Nucleus accumbens (tissue), 56 donors: ENCODE data around the gene HAS3.
"Not testable (repeated sequence)": the region's sequence is repeated elsewhere in the genome, so short reads cannot be mapped to it uniquely, and the experiment has no call there.

Experiments used
- DNase-seq, 56 donors: peaks; one replicate each; lab custom pipeline; 2025; lab: John Stamatoyannopoulos, UW

Gene HAS3

GRCh38 chr16:69105501-69106361, at the start of gene HAS3:
TSS of gene HAS3 (plus strand) at chr16:69105653. CDS start at chr16:69109396, 3,743 bp downstream.
- DNase-seq: peak in 32 of 56 donors; percentile 3 to 68 (median 32)

- DNase-seq: no peak
These were observed 49.5 kb upstream of the HAS3 start for GRCh38 chr16:69055980-69056379.

- DNase-seq: no peak
These were observed 49.0 kb upstream of the HAS3 start for GRCh38 chr16:69056421-69056820.

- DNase-seq: peak in 1 of 56 donors; percentile 24
These were observed 47.8 kb upstream of the HAS3 start for GRCh38 chr16:69057400-69058378.

GRCh38 chr16:69063491-69063890, 42.0 kb upstream of the HAS3 start:
- DNase-seq: not testable (repeated sequence)

- no peak for DNase-seq
These were observed 41.2 kb upstream of the HAS3 start for GRCh38 chr16:69064124-69064763.

- DNase-seq: peak in 21 of 56 donors; percentile 2 to 57 (median 23)
These were observed 40.6 kb upstream of the HAS3 start for GRCh38 chr16:69064764-69065313.

GRCh38 chr16:69069504-69069903, 35.9 kb upstream of the HAS3 start:
- no peak for DNase-seq

GRCh38 chr16:69071036-69071435, 34.4 kb upstream of the HAS3 start:
- no peak for DNase-seq

GRCh38 chr16:69072640-69072974, 32.8 kb upstream of the HAS3 start:
- no peak for DNase-seq

- DNase-seq: peak in 9 of 56 donors; percentile 2 to 11 (median 6)
These were observed 32.2 kb upstream of the HAS3 start for GRCh38 chr16:69073181-69073702.

- DNase-seq: no peak
These were observed 28.2 kb upstream of the HAS3 start for GRCh38 chr16:69077251-69077650.

- no peak for DNase-seq
These were observed 27.4 kb upstream of the HAS3 start for GRCh38 chr16:69078073-69078472.

- DNase-seq: no peak
These were observed 25.8 kb upstream of the HAS3 start for GRCh38 chr16:69079697-69080096.

- no peak for DNase-seq
These were observed 22.0 kb upstream of the HAS3 start for GRCh38 chr16:69083306-69083941.

GRCh38 chr16:69084289-69084688, 21.2 kb upstream of the HAS3 start:
- no peak for DNase-seq

GRCh38 chr16:69085032-69085695, 20.3 kb upstream of the HAS3 start:
- DNase-seq: no peak

- no peak for DNase-seq
These were observed 18.3 kb upstream of the HAS3 start for GRCh38 chr16:69087161-69087581.

- DNase-seq: no peak
These were observed 16.8 kb upstream of the HAS3 start for GRCh38 chr16:69088684-69089083.
